GM23338 (cell line): ENCODE results near the gene RAB11FIP3. TPM values are rescaled to one million over a fixed set of nuclear protein-coding genes. Genes with fewer than 3 reads are reported as not detected.

ENCODE experiments used
- ATAC-seq: fragments of 200-7000 bp; cut with Tn5 transposase; 3 replicates; pipeline ENCODE4 v1.9.1; 2020
- DNase-seq: peaks from one replicate; pipeline ENCODE4 v3.0.0-alpha.2; 2015; ENCODE audit warnings: low spot score
- H2AFZ ChIP-seq: fragments of 200-600 bp; sonication (generic); 2 replicates; pipeline ENCODE4 v1.8.0; 2016; ENCODE audit warnings: antibody characterized with exemption, mild to moderate bottlenecking, moderate library complexity
- H3F3A ChIP-seq: fragments of 200-600 bp; sonication (generic); replicated peaks from 2 replicates; pipeline ENCODE4 v1.8.0; 2017; ENCODE audit warnings: antibody characterized with exemption, mixed run types, low read depth
- H3K27ac ChIP-seq: fragments of 200-600 bp; sonication (generic); 2 replicates; pipeline ENCODE4 v1.6.1; 2016; ENCODE audit warnings: low read depth
- H3K27me3 ChIP-seq: fragments of 200-600 bp; sonication (generic); 2 replicates; pipeline ENCODE4 v1.8.0; 2016; ENCODE audit warnings: mild to moderate bottlenecking, mixed run types, moderate library complexity; ENCODE audit not compliant: insufficient read depth
- H3K36me3 ChIP-seq: fragments of 200-600 bp; sonication (generic); 2 replicates; pipeline ENCODE4 v1.8.0; 2016; ENCODE audit warnings: mild to moderate bottlenecking; ENCODE audit not compliant: insufficient read depth
- H3K4me1 ChIP-seq: fragments of 200-600 bp; sonication (generic); 2 replicates; pipeline ENCODE4 v1.8.0; 2016; ENCODE audit warnings: mild to moderate bottlenecking, moderate library complexity; ENCODE audit not compliant: insufficient read depth
- H3K4me2 ChIP-seq: fragments of 200-600 bp; sonication (generic); 2 replicates; pipeline ENCODE4 v1.7.1; 2017; ENCODE audit warnings: mixed run types
- H3K4me3 ChIP-seq: fragments of 200-600 bp; sonication (generic); 2 replicates; pipeline ENCODE4 v1.6.1; 2016; ENCODE audit warnings: mixed run types
- H3K79me2 ChIP-seq: fragments of 200-600 bp; sonication (generic); replicated peaks from 2 replicates; pipeline ENCODE4 v1.8.0; 2017; ENCODE audit warnings: mild to moderate bottlenecking; ENCODE audit not compliant: insufficient read depth
- H3K9me2 ChIP-seq: fragments of 200-600 bp; sonication (generic); 2 replicates; pipeline ENCODE4 v1.8.0; 2017; ENCODE audit not compliant: insufficient read depth
- H4K20me1 ChIP-seq: fragments of 200-600 bp; sonication (generic); replicated peaks from 2 replicates; pipeline ENCODE4 v1.8.0; 2017; ENCODE audit warnings: mild to moderate bottlenecking; ENCODE audit not compliant: insufficient read depth
- H3K27ac Mint-ChIP-seq: 2 replicates; pipeline ENCODE4 v1.8.0; 2020; ENCODE audit warnings: inconsistent platforms, mild to moderate bottlenecking, moderate library complexity, mixed read lengths
- H3K27me3 Mint-ChIP-seq: 3 replicates; pipeline ENCODE4 v1.8.0; 2022; ENCODE audit warnings: low read depth, mild to moderate bottlenecking, moderate library complexity, mixed read lengths, inconsistent platforms; ENCODE audit not compliant: insufficient read depth, poor library complexity
- H3K36me3 Mint-ChIP-seq: 3 replicates; pipeline ENCODE4 v1.8.0; 2021; ENCODE audit warnings: low read depth, mild to moderate bottlenecking, inconsistent platforms, moderate library complexity, mixed read lengths
- H3K4me1 Mint-ChIP-seq: 3 replicates; pipeline ENCODE4 v1.8.0; 2020; ENCODE audit warnings: mild to moderate bottlenecking, inconsistent platforms, mixed read lengths
- H3K4me3 Mint-ChIP-seq: 3 replicates; pipeline ENCODE4 v1.8.0; 2021; ENCODE audit warnings: moderate library complexity, mild to moderate bottlenecking, inconsistent platforms, mixed read lengths
- H3K9me3 Mint-ChIP-seq: 3 replicates; pipeline ENCODE4 v1.8.0; 2020; ENCODE audit warnings: moderate library complexity, mild to moderate bottlenecking, inconsistent platforms, mixed read lengths
- CREB1 ChIP-seq: fragments of 250-450 bp; sonication (Bioruptor Pico); IDR thresholded peaks from 2 replicates; pipeline ENCODE4 v1.5.0; 2020; ENCODE audit warnings: low read depth, mild to moderate bottlenecking, moderate library complexity
- EZH2 ChIP-seq: fragments of 200-600 bp; sonication (generic); IDR thresholded peaks from one replicate; pipeline ENCODE4 v1.8.0; 2017; ENCODE audit warnings: antibody characterized with exemption, mild to moderate bottlenecking, low read depth; ENCODE audit not compliant: unreplicated experiment
- EZH2phosphoT487 ChIP-seq: fragments of 200-600 bp; sonication (generic); IDR thresholded peaks from one replicate; pipeline ENCODE4 v1.8.1; 2018; ENCODE audit warnings: antibody characterized with exemption; ENCODE audit not compliant: unreplicated experiment
- NANOG ChIP-seq: IDR thresholded peaks from 2 replicates; pipeline ENCODE4 v1.6.1; 2016; ENCODE audit warnings: antibody characterized with exemption, borderline replicate concordance
- STAT1 ChIP-seq: IDR thresholded peaks from one replicate; pipeline ENCODE4 v1.6.1; 2016; ENCODE audit warnings: antibody characterized with exemption; ENCODE audit not compliant: unreplicated experiment
- ZNF114 ChIP-seq: fragments of 250-450 bp; sonication (Bioruptor Pico); IDR thresholded peaks from 2 replicates; pipeline ENCODE4 v1.5.0; 2020; ENCODE audit warnings: mild to moderate bottlenecking, moderate library complexity
- ZNF331 ChIP-seq: fragments of 250-450 bp; sonication (Bioruptor Pico); IDR thresholded peaks from 2 replicates; pipeline ENCODE4 v1.5.0; 2020; ENCODE audit warnings: low read depth, mild to moderate bottlenecking, moderate library complexity
- ZNF462 ChIP-seq: fragments of 250-450 bp; sonication (Bioruptor Pico); IDR thresholded peaks from 2 replicates; pipeline ENCODE4 v1.5.0; 2020; ENCODE audit warnings: mild to moderate bottlenecking, moderate library complexity
- polyA plus RNA-seq: library from polyadenylated mRNA; unstranded; fragments of >200 nt; fragmentation: Nextera tagmentation; extraction: Ambion mirVana; gene quantifications from 2 replicates; pipeline ENCODE4 v1.2.1, GENCODE V29; 2016
- total RNA-seq: library from RNA; depleted of rRNA; stranded (reverse); fragments of >200 nt; shearing (Covaris generic); gene quantifications from 2 replicates; pipeline ENCODE4 v1.2.3, GENCODE V29; 2014

The RAB11FIP3 gene
- total and polyA plus RNA-seq, 2 experiments from 2014 or later, result 3.2 to 29.2 TPM

- TF ChIP-seq ZNF462 (CRISPR knock-in tag) (no peak), STAT1 (no peak), ZNF114 (CRISPR knock-in tag) (no peak)
Measured at GRCh38 chr16:430904-431303, 5.5 kb downstream of the RAB11FIP3 start (continued).

GRCh38 chr16:440627-441026 is 15.2 kb downstream of the RAB11FIP3 start:
- no peak overlapping the region for H3K4me3 ChIP-seq
- no peaks in the 10 kb centered on the region for H3K27me3 ChIP-seq
- no peaks in the 10 kb centered on the region for H3K9me2 ChIP-seq
- H3K27ac ChIP-seq, result no peak overlapping the region
- peaks cover 3% of the 10 kb centered on the region for H4K20me1 ChIP-seq
- no peaks in the 10 kb centered on the region for H3K4me1 ChIP-seq
- no peaks in the 10 kb centered on the region for H3K36me3 ChIP-seq
- no peaks in the 10 kb centered on the region; the same call in 1 of the 3 replicates for H3K36me3 Mint-ChIP-seq
- DNase-seq, result no peak
- H2AFZ ChIP-seq, result no peak overlapping the region
- H3K4me1 Mint-ChIP-seq, result 0 out of 3 replicates have a peak, but pooled peaks cover 2% of the 10 kb centered on the region
- no peaks in the 10 kb centered on the region for H3K9me3 Mint-ChIP-seq
- peaks cover 6% of the 10 kb centered on the region for H3K27me3 Mint-ChIP-seq
- no peak overlapping the region for H3K4me2 ChIP-seq
- H3K4me3 Mint-ChIP-seq, result no peak overlapping the region
- H3K27ac Mint-ChIP-seq, result no peak overlapping the region
- peaks cover 38% of the 10 kb centered on the region for H3K79me2 ChIP-seq
- no peaks in the 10 kb centered on the region for H3F3A ChIP-seq
- no peak for ATAC-seq
- no peak for TF ChIP-seq NANOG
- TF ChIP-seq ZNF114 (CRISPR knock-in tag), result no peak
- TF ChIP-seq ZNF462 (CRISPR knock-in tag), result no peak
- no peak for TF ChIP-seq STAT1
- TF ChIP-seq CREB1 (CRISPR knock-in tag), result no peak
- TF ChIP-seq EZH2, result no peak
- no peak for TF ChIP-seq ZNF331 (CRISPR knock-in tag)
- no peak for TF ChIP-seq EZH2phosphoT487
